ENCODE data around the gene TMEM131L.
A peak's percentile ranks its signal among the peaks of the same experiment; 100 is the strongest.

TMEM131L gene

DNA sequence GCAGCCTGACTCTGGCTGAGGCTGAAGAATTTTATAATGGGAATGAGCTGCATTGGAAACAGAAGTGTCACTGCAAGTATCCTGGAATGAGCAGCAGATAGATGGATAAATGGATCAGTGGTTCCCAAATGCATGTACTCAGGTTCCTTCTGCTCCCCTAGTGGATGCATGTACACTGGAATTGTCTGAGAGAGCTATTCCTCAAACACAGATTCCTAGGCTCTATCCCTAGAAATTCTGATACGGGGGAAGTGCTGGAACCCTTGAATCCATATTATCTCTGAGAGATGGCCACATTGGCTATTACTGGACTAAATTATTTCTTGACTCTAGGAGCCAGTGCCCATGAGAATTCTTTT lies 64.8 kb downstream of the TMEM131L start:
- Histone ChIP-seq H3K27me3 (ENCODE audit: control insufficient read depth, insufficient read depth, low read length) (no peaks in the 10 kb centered on the region), H3K4me1 (ENCODE audit: control insufficient read depth, low read depth, low read length) (peaks cover 30% of the 10 kb centered on the region), H3K27ac (ENCODE audit: low read length) (no peak overlapping the region), H3K36me3 (ENCODE audit: control insufficient read depth, low read depth, low read length) (no peaks in the 10 kb centered on the region), H3K9me3 (ENCODE audit: control insufficient read depth, low read depth, low read length) (no peaks in the 10 kb centered on the region), H3K9ac (ENCODE audit: low read length) (no peak overlapping the region), H3K4me3 (ENCODE audit: low read length) (no peak overlapping the region)

DNA sequence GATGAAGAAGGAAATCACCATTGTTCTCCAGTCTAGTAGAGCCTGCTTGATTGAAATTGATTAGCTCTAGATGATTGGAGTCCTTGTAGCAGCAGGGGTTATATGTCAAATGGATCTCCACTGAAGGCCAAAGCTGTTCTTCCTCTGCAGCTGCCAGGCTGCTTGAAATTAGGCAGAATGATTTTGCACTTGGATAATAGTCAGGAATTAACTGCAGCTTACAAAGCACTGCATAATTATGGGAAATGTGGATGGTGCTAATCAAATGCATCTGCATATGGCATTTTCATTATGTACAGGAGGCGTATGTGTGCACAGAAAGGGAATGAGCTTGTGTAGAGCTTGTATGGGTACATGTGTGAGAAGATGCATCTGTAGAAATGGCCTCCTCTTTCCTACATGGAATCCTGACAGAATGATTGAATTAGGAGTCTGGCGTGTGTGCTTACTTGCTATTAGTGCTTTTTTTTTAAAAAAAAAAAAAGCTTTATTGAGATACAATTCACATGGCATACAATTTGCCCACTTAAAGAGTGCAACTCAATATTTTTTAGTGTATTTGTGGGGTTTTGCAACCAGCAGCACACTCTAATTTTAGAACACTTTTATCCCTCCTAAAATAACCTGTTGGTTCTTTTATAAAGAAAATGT lies 65.9 kb downstream of the TMEM131L start:
- no peak overlapping the region for H3K27ac ChIP-seq (ENCODE audit: low read length)
- no peaks in the 10 kb centered on the region for H3K27me3 ChIP-seq (ENCODE audit: control insufficient read depth, insufficient read depth, low read length)
- H3K4me1 ChIP-seq (ENCODE audit: control insufficient read depth, low read depth, low read length): peaks cover 36% of the 10 kb centered on the region
- H3K9ac ChIP-seq (ENCODE audit: low read length): no peak overlapping the region
- no peaks in the 10 kb centered on the region for H3K36me3 ChIP-seq (ENCODE audit: control insufficient read depth, low read depth, low read length)
- no peak overlapping the region for H3K4me3 ChIP-seq (ENCODE audit: low read length)
- H3K9me3 ChIP-seq (ENCODE audit: control insufficient read depth, low read depth, low read length): no peaks in the 10 kb centered on the region

- no peak overlapping the region for H3K9ac ChIP-seq (ENCODE audit: low read length)
- H3K4me1 ChIP-seq (ENCODE audit: control insufficient read depth, low read depth, low read length): peaks cover 41% of the 10 kb centered on the region
- no peak overlapping the region for H3K4me3 ChIP-seq (ENCODE audit: low read length)
- H3K27me3 ChIP-seq (ENCODE audit: control insufficient read depth, insufficient read depth, low read length): no peaks in the 10 kb centered on the region
- H3K9me3 ChIP-seq (ENCODE audit: control insufficient read depth, low read depth, low read length): no peaks in the 10 kb centered on the region
- no peaks in the 10 kb centered on the region for H3K36me3 ChIP-seq (ENCODE audit: control insufficient read depth, low read depth, low read length)
- no peak overlapping the region for H3K27ac ChIP-seq (ENCODE audit: low read length)
Measured at GRCh38 chr4:153532636-153533035, 66.5 kb downstream of the TMEM131L start.

DNA sequence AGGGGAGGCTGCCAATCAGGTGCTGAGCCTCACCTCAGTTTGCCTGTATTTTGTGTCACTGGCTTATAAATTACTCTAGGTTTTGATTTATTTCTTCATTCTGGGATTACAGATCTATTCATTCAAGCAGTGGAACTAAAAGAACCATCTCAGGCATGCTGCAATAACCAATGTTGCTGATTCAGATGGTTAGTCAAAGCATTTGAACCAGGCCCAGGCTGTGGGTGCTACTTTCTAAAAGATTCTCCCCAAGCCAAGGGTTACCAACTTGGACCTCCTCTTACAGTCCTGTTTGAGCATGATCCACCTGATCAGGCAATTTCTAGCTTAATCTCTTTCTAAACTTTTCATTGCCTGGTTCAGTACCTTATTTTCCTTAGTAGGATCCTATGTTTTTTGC lies 67.2 kb downstream of the TMEM131L start:
- Histone ChIP-seq H3K9ac (ENCODE audit: low read length) (no peak overlapping the region), H3K36me3 (ENCODE audit: control insufficient read depth, low read depth, low read length) (no peaks in the 10 kb centered on the region), H3K4me3 (ENCODE audit: low read length) (no peak overlapping the region), H3K4me1 (ENCODE audit: control insufficient read depth, low read depth, low read length) (peaks cover 47% of the 10 kb centered on the region), H3K27ac (ENCODE audit: low read length) (no peak overlapping the region), H3K27me3 (ENCODE audit: control insufficient read depth, insufficient read depth, low read length) (no peaks in the 10 kb centered on the region), H3K9me3 (ENCODE audit: control insufficient read depth, low read depth, low read length) (no peaks in the 10 kb centered on the region)

DNA sequence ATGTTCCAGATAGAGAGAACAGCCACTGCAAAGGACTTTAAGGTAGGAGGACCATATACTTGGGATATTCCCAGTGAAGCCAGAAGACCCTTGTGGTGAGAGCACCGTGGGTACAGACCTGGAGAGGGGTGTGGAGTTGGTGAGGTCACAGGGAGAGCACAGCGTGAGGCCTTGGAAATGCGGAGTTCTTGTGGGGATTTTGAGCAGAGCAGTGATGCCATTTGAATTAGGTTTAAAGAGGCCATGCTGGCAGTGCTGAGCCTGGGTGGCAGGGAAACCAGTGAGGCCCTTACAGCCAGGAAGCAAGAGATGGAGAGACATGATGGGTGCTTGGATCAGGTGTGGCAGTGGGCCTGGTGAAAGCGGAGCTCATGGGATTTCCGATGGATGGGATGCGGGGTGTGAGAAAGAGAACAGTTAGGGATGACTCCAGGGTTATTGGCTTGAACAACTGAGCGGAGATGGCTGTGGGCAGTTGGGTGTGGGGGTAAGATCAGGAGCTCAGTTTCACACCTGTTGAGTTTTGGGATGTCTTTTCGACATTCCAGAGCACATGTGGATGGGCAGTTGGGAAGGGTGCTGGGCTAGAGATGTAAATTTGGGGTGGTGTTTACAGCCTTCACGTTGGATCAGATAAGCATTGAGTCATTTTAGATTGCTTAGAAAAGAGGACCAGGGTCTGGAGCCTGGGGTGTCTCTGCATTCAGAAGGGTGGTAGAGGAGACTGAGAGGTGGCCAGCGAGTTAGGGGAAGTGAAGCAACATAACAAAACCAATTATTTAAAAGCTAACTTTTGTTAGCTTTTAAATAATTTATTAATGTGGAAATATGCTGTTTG lies 68.9 kb downstream of the TMEM131L start:
- H3K36me3 ChIP-seq (ENCODE audit: control insufficient read depth, low read depth, low read length): no peaks in the 10 kb centered on the region
- no peaks in the 10 kb centered on the region for H3K27me3 ChIP-seq (ENCODE audit: control insufficient read depth, insufficient read depth, low read length)
- no peaks in the 10 kb centered on the region for H3K9me3 ChIP-seq (ENCODE audit: control insufficient read depth, low read depth, low read length)
- peaks cover 52% of the 10 kb centered on the region for H3K4me1 ChIP-seq (ENCODE audit: control insufficient read depth, low read depth, low read length)
- peak overlapping the region; percentile 7 for H3K4me3 ChIP-seq (ENCODE audit: low read length)
- H3K27ac ChIP-seq (ENCODE audit: low read length): peak overlapping the region; percentile 89
- peak overlapping the region; percentile 58 for H3K9ac ChIP-seq (ENCODE audit: low read length)

DNA sequence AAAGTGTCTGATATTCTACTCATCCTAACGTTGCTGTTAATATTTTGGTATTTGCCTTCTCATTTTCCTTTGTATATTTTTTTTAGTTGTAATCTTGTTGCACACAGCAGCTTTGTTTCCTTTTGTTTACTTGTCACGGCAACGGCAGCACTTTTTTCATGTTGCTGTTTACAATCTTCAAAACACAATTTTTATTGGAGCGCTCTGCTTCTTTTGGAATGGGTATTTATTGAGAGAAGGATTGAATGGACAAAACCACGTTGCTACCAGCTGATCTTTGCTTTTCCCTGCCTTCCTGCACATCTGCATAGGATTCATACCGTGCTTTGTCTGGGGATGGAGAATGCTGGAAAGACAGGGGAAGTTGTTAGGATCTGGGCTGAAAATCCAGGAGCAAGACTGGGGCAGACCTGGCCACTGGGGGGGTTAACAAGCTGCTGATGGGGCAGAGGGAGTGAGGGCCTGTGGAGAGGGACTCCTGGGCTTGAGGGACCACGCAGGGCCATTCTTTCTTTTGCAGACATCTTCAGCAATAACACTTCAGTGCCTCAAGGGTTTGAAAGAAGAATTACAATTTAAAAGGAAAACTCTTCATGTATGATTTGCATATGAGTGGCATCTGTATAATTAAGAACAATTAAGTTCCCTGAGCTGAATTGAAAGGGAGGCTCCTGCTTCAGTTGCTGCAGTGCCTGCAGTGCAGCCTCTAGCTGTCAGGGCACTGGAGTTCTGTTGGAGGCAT lies 69.8 kb downstream of the TMEM131L start:
- H3K36me3 ChIP-seq (ENCODE audit: control insufficient read depth, low read depth, low read length): no peaks in the 10 kb centered on the region
- H3K9me3 ChIP-seq (ENCODE audit: control insufficient read depth, low read depth, low read length): no peaks in the 10 kb centered on the region
- peak overlapping the region; percentile 89 for H3K27ac ChIP-seq (ENCODE audit: low read length)
- peaks cover 48% of the 10 kb centered on the region for H3K4me1 ChIP-seq (ENCODE audit: control insufficient read depth, low read depth, low read length)
- H3K27me3 ChIP-seq (ENCODE audit: control insufficient read depth, insufficient read depth, low read length): no peaks in the 10 kb centered on the region
- H3K4me3 ChIP-seq (ENCODE audit: low read length): peak overlapping the region; percentile 39
- peak overlapping the region; percentile 58 for H3K9ac ChIP-seq (ENCODE audit: low read length)

GRCh38 chr4:153537493-153537960 lies 71.4 kb downstream of the TMEM131L start:
- Histone ChIP-seq H3K4me3 (ENCODE audit: low read length) (no peak overlapping the region), H3K27ac (ENCODE audit: low read length) (no peak overlapping the region), H3K4me1 (ENCODE audit: control insufficient read depth, low read depth, low read length) (peaks cover 37% of the 10 kb centered on the region), H3K9me3 (ENCODE audit: control insufficient read depth, low read depth, low read length) (no peaks in the 10 kb centered on the region), H3K9ac (ENCODE audit: low read length) (no peak overlapping the region), H3K36me3 (ENCODE audit: control insufficient read depth, low read depth, low read length) (no peaks in the 10 kb centered on the region), H3K27me3 (ENCODE audit: control insufficient read depth, insufficient read depth, low read length) (no peaks in the 10 kb centered on the region)

- Histone ChIP-seq H3K27me3 (ENCODE audit: control insufficient read depth, insufficient read depth, low read length) (no peaks in the 10 kb centered on the region), H3K4me1 (ENCODE audit: control insufficient read depth, low read depth, low read length) (peaks cover 42% of the 10 kb centered on the region), H3K36me3 (ENCODE audit: control insufficient read depth, low read depth, low read length) (no peaks in the 10 kb centered on the region), H3K27ac (ENCODE audit: low read length) (no peak overlapping the region), H3K9ac (ENCODE audit: low read length) (no peak overlapping the region), H3K9me3 (ENCODE audit: control insufficient read depth, low read depth, low read length) (no peaks in the 10 kb centered on the region), H3K4me3 (ENCODE audit: low read length) (no peak overlapping the region)
Measured at GRCh38 chr4:153538487-153539357, 72.6 kb downstream of the TMEM131L start.

- no peak overlapping the region for H3K4me3 ChIP-seq (ENCODE audit: low read length)
- no peaks in the 10 kb centered on the region for H3K27me3 ChIP-seq (ENCODE audit: control insufficient read depth, insufficient read depth, low read length)
- H3K4me1 ChIP-seq (ENCODE audit: control insufficient read depth, low read depth, low read length): peaks cover 47% of the 10 kb centered on the region
Measured at GRCh38 chr4:153539422-153539821, 73.3 kb downstream of the TMEM131L start.

DNA sequence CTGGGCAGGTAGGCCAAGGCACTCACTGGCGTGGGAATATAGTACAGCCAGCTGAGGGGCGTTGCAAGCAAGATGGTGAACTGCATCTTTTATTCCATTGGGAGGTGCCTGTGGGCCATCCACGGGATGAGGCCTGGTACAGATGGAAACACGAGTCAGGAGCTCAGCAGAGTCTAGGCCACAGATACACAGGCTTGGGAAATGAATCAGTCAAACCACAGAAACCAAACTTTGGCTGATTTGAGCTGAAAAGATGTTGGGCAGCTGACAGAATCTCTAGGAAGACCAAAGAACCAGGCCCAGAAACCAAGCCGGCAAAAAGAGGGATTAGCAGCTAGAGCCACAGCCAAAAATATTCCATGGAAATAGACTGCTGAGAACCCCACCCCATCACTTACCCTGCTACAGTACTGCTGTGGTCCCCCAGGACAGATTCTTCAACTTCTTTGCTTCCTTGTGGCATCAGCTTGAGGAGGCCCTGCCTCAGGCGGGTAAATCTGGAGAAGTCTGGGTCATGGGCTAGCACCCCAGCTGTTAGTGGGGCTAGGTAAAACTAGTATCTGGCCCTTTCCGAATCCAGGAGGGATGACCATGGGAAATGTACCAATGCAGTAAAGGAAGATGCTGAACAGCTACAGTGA lies 75.4 kb downstream of the TMEM131L start:
- no peak overlapping the region for H3K9ac ChIP-seq (ENCODE audit: low read length)
- no peak overlapping the region for H3K4me3 ChIP-seq (ENCODE audit: low read length)
- no peak overlapping the region for H3K27ac ChIP-seq (ENCODE audit: low read length)
- H3K4me1 ChIP-seq (ENCODE audit: control insufficient read depth, low read depth, low read length): peaks cover 29% of the 10 kb centered on the region
- no peaks in the 10 kb centered on the region for H3K27me3 ChIP-seq (ENCODE audit: control insufficient read depth, insufficient read depth, low read length)
- no peaks in the 10 kb centered on the region for H3K9me3 ChIP-seq (ENCODE audit: control insufficient read depth, low read depth, low read length)
- H3K36me3 ChIP-seq (ENCODE audit: control insufficient read depth, low read depth, low read length): no peaks in the 10 kb centered on the region

More at GRCh38 chr4:153539422-153539821, 73.3 kb downstream of the TMEM131L start:
- Histone ChIP-seq H3K27ac (ENCODE audit: low read length) (no peak overlapping the region), H3K9ac (ENCODE audit: low read length) (no peak overlapping the region), H3K9me3 (ENCODE audit: control insufficient read depth, low read depth, low read length) (no peaks in the 10 kb centered on the region), H3K36me3 (ENCODE audit: control insufficient read depth, low read depth, low read length) (no peaks in the 10 kb centered on the region)

Data from iPS-18a (cell line).